ENCODE data around the gene FAM98C.
"Not testable (repeated sequence)": the region's sequence is repeated elsewhere in the genome, so short reads cannot be mapped to it uniquely, and the experiment has no call there.

DNA sequence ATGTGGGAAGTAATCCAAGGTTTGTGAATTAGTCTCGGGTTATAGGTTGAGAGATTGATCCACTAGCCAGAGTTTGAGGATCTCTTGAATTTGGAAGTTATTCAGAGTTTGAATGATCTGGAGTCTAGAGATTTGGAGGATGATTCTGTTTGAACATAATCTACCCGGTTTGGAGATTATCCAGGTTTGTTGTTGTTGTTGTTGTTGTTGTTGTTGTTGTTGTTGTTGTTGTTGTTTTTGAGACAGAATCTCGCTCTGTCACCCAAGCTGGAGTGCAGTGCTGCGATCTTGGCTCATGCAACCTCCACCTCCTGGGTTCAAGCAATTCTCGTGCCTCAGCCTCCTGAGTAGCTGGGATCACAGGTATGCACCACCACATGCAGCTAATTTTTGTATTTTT lies 9.0 kb downstream of the FAM98C start:
- TF ChIP-seq EZH2phosphoT487 (IDR thresholded peaks at IDR 0.05; ENCODE audit: insufficient read depth, low read depth); EZH2 (IDR thresholded peaks at IDR 0.05; ENCODE audit: insufficient read depth, poor library complexity, severe bottlenecking): not testable (repeated sequence)

Data from GM23248 (cell line).